GM23338 (cell line): Measurements from ENCODE around the gene CYP26C1. TPM values are rescaled to one million over a fixed set of nuclear protein-coding genes. Genes with fewer than 3 reads are reported as not detected.
A peak's percentile ranks its signal among the peaks of the same experiment; 100 is the strongest.

Experiments
- ATAC-seq: fragments of 200-7000 bp; cut with Tn5 transposase; 3 replicates; pipeline ENCODE4 v1.9.1; 2020
- DNase-seq: peaks from one replicate; pipeline ENCODE4 v3.0.0-alpha.2; 2015; ENCODE audit warnings: low spot score
- H2AFZ ChIP-seq: fragments of 200-600 bp; sonication (generic); 2 replicates; pipeline ENCODE4 v1.8.0; 2016; ENCODE audit warnings: antibody characterized with exemption, mild to moderate bottlenecking, moderate library complexity
- H3F3A ChIP-seq: fragments of 200-600 bp; sonication (generic); replicated peaks from 2 replicates; pipeline ENCODE4 v1.8.0; 2017; ENCODE audit warnings: antibody characterized with exemption, mixed run types, low read depth
- H3K27ac ChIP-seq: fragments of 200-600 bp; sonication (generic); 2 replicates; pipeline ENCODE4 v1.6.1; 2016; ENCODE audit warnings: low read depth
- H3K27me3 ChIP-seq: fragments of 200-600 bp; sonication (generic); 2 replicates; pipeline ENCODE4 v1.8.0; 2016; ENCODE audit warnings: mild to moderate bottlenecking, mixed run types, moderate library complexity; ENCODE audit not compliant: insufficient read depth
- H3K36me3 ChIP-seq: fragments of 200-600 bp; sonication (generic); 2 replicates; pipeline ENCODE4 v1.8.0; 2016; ENCODE audit warnings: mild to moderate bottlenecking; ENCODE audit not compliant: insufficient read depth
- H3K4me1 ChIP-seq: fragments of 200-600 bp; sonication (generic); 2 replicates; pipeline ENCODE4 v1.8.0; 2016; ENCODE audit warnings: mild to moderate bottlenecking, moderate library complexity; ENCODE audit not compliant: insufficient read depth
- H3K4me2 ChIP-seq: fragments of 200-600 bp; sonication (generic); 2 replicates; pipeline ENCODE4 v1.7.1; 2017; ENCODE audit warnings: mixed run types
- H3K4me3 ChIP-seq: fragments of 200-600 bp; sonication (generic); 2 replicates; pipeline ENCODE4 v1.6.1; 2016; ENCODE audit warnings: mixed run types
- H3K79me2 ChIP-seq: fragments of 200-600 bp; sonication (generic); replicated peaks from 2 replicates; pipeline ENCODE4 v1.8.0; 2017; ENCODE audit warnings: mild to moderate bottlenecking; ENCODE audit not compliant: insufficient read depth
- H3K9me2 ChIP-seq: fragments of 200-600 bp; sonication (generic); 2 replicates; pipeline ENCODE4 v1.8.0; 2017; ENCODE audit not compliant: insufficient read depth
- H4K20me1 ChIP-seq: fragments of 200-600 bp; sonication (generic); replicated peaks from 2 replicates; pipeline ENCODE4 v1.8.0; 2017; ENCODE audit warnings: mild to moderate bottlenecking; ENCODE audit not compliant: insufficient read depth
- H3K27ac Mint-ChIP-seq: 2 replicates; pipeline ENCODE4 v1.8.0; 2020; ENCODE audit warnings: inconsistent platforms, mild to moderate bottlenecking, moderate library complexity, mixed read lengths
- H3K27me3 Mint-ChIP-seq: 3 replicates; pipeline ENCODE4 v1.8.0; 2022; ENCODE audit warnings: low read depth, mild to moderate bottlenecking, moderate library complexity, mixed read lengths, inconsistent platforms; ENCODE audit not compliant: insufficient read depth, poor library complexity
- H3K36me3 Mint-ChIP-seq: 3 replicates; pipeline ENCODE4 v1.8.0; 2021; ENCODE audit warnings: low read depth, mild to moderate bottlenecking, inconsistent platforms, moderate library complexity, mixed read lengths
- H3K4me1 Mint-ChIP-seq: 3 replicates; pipeline ENCODE4 v1.8.0; 2020; ENCODE audit warnings: mild to moderate bottlenecking, inconsistent platforms, mixed read lengths
- H3K4me3 Mint-ChIP-seq: 3 replicates; pipeline ENCODE4 v1.8.0; 2021; ENCODE audit warnings: moderate library complexity, mild to moderate bottlenecking, inconsistent platforms, mixed read lengths
- H3K9me3 Mint-ChIP-seq: 3 replicates; pipeline ENCODE4 v1.8.0; 2020; ENCODE audit warnings: moderate library complexity, mild to moderate bottlenecking, inconsistent platforms, mixed read lengths
- CREB1 ChIP-seq: fragments of 250-450 bp; sonication (Bioruptor Pico); IDR thresholded peaks from 2 replicates; pipeline ENCODE4 v1.5.0; 2020; ENCODE audit warnings: low read depth, mild to moderate bottlenecking, moderate library complexity
- EZH2 ChIP-seq: fragments of 200-600 bp; sonication (generic); IDR thresholded peaks from one replicate; pipeline ENCODE4 v1.8.0; 2017; ENCODE audit warnings: antibody characterized with exemption, mild to moderate bottlenecking, low read depth; ENCODE audit not compliant: unreplicated experiment
- EZH2phosphoT487 ChIP-seq: fragments of 200-600 bp; sonication (generic); IDR thresholded peaks from one replicate; pipeline ENCODE4 v1.8.1; 2018; ENCODE audit warnings: antibody characterized with exemption; ENCODE audit not compliant: unreplicated experiment
- JUNB ChIP-seq: IDR thresholded peaks from one replicate; pipeline ENCODE4 v1.6.1; 2016; ENCODE audit warnings: antibody characterized with exemption; ENCODE audit not compliant: unreplicated experiment
- NANOG ChIP-seq: IDR thresholded peaks from 2 replicates; pipeline ENCODE4 v1.6.1; 2016; ENCODE audit warnings: antibody characterized with exemption, borderline replicate concordance
- POLR2AphosphoS5 ChIP-seq: IDR thresholded peaks from 2 replicates; pipeline ENCODE4 v1.6.1; 2016; ENCODE audit warnings: antibody characterized with exemption, low read depth
- STAT1 ChIP-seq: IDR thresholded peaks from one replicate; pipeline ENCODE4 v1.6.1; 2016; ENCODE audit warnings: antibody characterized with exemption; ENCODE audit not compliant: unreplicated experiment
- ZNF114 ChIP-seq: fragments of 250-450 bp; sonication (Bioruptor Pico); IDR thresholded peaks from 2 replicates; pipeline ENCODE4 v1.5.0; 2020; ENCODE audit warnings: mild to moderate bottlenecking, moderate library complexity
- ZNF331 ChIP-seq: fragments of 250-450 bp; sonication (Bioruptor Pico); IDR thresholded peaks from 2 replicates; pipeline ENCODE4 v1.5.0; 2020; ENCODE audit warnings: low read depth, mild to moderate bottlenecking, moderate library complexity
- polyA plus RNA-seq: library from polyadenylated mRNA; unstranded; fragments of >200 nt; fragmentation: Nextera tagmentation; extraction: Ambion mirVana; gene quantifications from 2 replicates; pipeline ENCODE4 v1.2.1, GENCODE V29; 2016
- total RNA-seq: library from RNA; depleted of rRNA; stranded (reverse); fragments of >200 nt; shearing (Covaris generic); gene quantifications from 2 replicates; pipeline ENCODE4 v1.2.3, GENCODE V29; 2014
- TF ChIP-seq, protein P1 (sequence below): IDR thresholded peaks from 2 replicates; pipeline ENCODE4 v1.6.1; 2016; ENCODE audit warnings: antibody characterized with exemption
- TF ChIP-seq, protein P2 (sequence below), 2 experiments: fragments of 200-600 bp in 1 of 2; sonication (generic) in 1 of 2; conservative IDR thresholded peaks; 2 replicates each; pipeline versions ENCODE4 v1.5.1 to v1.6.1; 2016 to 2017; ENCODE audit warnings: antibody characterized with exemption in 2 of 2, low read depth in 2 of 2, mild to moderate bottlenecking in 2 of 2, moderate library complexity in 1 of 2
- TF ChIP-seq, protein P3 (sequence below): IDR thresholded peaks from one replicate; pipeline ENCODE4 v1.6.1; 2018; ENCODE audit warnings: antibody characterized with exemption; ENCODE audit not compliant: unreplicated experiment

Gene CYP26C1
- total and polyA plus RNA-seq, 2 experiments from 2014 or later: 0.24 TPM; not detected in 1

DNA sequence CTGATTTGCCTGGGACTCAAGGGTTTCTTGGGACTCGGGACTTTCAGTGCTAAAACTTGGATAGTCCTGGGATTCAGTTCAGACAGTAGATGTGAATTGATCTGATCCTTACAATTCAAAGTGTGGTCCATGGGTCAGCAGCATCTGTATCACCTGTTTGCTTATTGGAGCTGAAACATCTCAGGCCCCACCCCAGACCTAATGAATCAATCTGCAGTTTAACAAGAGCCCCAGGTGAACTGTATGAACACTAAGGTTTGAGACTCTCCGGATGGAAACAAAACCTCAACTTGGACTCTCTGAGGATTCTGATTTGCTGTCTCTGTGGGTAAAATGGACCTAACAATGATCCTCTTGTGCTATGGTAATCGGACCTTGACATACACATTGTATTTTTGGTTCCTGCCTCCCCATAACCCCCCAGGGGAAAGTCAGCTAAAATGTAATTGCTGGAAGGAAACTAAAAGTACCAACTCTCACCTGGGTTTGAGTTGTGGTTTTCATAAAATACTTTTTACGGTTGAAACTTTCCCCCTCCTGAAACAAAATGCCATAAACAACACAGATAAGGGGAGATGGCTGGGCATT lies 24.8 kb downstream of the CYP26C1 start (continued):
- TF ChIP-seq CREB1 (CRISPR knock-in tag) (no peak), EZH2phosphoT487 (no peak), NANOG (no peak), STAT1 (no peak), ZNF114 (CRISPR knock-in tag) (no peak)
- TF ChIP-seq, protein P1, sequence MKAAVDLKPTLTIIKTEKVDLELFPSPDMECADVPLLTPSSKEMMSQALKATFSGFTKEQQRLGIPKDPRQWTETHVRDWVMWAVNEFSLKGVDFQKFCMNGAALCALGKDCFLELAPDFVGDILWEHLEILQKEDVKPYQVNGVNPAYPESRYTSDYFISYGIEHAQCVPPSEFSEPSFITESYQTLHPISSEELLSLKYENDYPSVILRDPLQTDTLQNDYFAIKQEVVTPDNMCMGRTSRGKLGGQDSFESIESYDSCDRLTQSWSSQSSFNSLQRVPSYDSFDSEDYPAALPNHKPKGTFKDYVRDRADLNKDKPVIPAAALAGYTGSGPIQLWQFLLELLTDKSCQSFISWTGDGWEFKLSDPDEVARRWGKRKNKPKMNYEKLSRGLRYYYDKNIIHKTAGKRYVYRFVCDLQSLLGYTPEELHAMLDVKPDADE: no peak

DNA sequence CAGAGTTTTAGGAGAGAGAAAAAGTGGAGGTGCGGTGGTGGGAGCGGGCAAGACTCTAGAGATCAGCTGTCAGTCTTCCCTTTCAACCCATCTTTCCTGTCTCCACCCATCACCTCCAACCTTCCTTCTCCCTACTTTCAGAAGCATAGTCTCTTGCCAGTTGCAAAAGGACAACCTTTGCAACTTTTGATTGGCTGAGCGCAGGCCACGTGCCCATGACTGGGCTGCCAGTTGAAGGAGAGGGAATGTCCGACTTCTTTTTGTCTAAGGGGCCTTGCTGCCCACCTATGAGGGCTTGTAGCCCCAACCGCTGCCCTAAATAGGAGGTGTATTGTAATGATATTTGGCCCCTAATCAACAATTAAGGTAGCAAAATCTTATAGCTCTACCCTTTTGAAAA lies 25.7 kb downstream of the CYP26C1 start:
- Histone ChIP-seq H3K4me1 (peaks cover 22% of the 10 kb centered on the region), H3K79me2 (no peaks in the 10 kb centered on the region), H4K20me1 (no peaks in the 10 kb centered on the region), H3K9me2 (peaks cover 15% of the 10 kb centered on the region; the same call in 1 of the 2 replicates), H3F3A (no peaks in the 10 kb centered on the region; the same call in 1 of the 2 replicates), H3K4me3 (no peak overlapping the region), H3K36me3 (no peaks in the 10 kb centered on the region), H3K27me3 (no peaks in the 10 kb centered on the region), H3K4me2 (peak overlapping the region; percentile 20; the same call in 1 of the 2 replicates), H3K27ac (no peak overlapping the region), H2AFZ (no peak overlapping the region)
- H3K4me3 Mint-ChIP-seq: no peak overlapping the region
- H3K27ac Mint-ChIP-seq: no peak overlapping the region
- H3K4me1 Mint-ChIP-seq: peaks cover 29% of the 10 kb centered on the region
- DNase-seq: no peak
- H3K27me3 Mint-ChIP-seq: peaks cover 16% of the 10 kb centered on the region
- H3K9me3 Mint-ChIP-seq: peaks cover 2% of the 10 kb centered on the region; the same call in 2 of the 3 replicates
- H3K36me3 Mint-ChIP-seq: peaks cover 8% of the 10 kb centered on the region; the same call in 2 of the 3 replicates
- ATAC-seq: no peak
- TF ChIP-seq, protein P2, sequence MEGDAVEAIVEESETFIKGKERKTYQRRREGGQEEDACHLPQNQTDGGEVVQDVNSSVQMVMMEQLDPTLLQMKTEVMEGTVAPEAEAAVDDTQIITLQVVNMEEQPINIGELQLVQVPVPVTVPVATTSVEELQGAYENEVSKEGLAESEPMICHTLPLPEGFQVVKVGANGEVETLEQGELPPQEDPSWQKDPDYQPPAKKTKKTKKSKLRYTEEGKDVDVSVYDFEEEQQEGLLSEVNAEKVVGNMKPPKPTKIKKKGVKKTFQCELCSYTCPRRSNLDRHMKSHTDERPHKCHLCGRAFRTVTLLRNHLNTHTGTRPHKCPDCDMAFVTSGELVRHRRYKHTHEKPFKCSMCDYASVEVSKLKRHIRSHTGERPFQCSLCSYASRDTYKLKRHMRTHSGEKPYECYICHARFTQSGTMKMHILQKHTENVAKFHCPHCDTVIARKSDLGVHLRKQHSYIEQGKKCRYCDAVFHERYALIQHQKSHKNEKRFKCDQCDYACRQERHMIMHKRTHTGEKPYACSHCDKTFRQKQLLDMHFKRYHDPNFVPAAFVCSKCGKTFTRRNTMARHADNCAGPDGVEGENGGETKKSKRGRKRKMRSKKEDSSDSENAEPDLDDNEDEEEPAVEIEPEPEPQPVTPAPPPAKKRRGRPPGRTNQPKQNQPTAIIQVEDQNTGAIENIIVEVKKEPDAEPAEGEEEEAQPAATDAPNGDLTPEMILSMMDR (conservative IDR thresholded peaks at IDR 0.05; ENCODE audit: low read depth in 2 of 2): no peak
- TF ChIP-seq NANOG: no peak
- no peak for TF ChIP-seq ZNF331 (CRISPR knock-in tag)
- TF ChIP-seq STAT1: no peak
- TF ChIP-seq, protein P1: no peak
- no peak for TF ChIP-seq ZNF114 (CRISPR knock-in tag)
- TF ChIP-seq EZH2phosphoT487: no peak
- TF ChIP-seq EZH2: no peak
- TF ChIP-seq, protein P3, sequence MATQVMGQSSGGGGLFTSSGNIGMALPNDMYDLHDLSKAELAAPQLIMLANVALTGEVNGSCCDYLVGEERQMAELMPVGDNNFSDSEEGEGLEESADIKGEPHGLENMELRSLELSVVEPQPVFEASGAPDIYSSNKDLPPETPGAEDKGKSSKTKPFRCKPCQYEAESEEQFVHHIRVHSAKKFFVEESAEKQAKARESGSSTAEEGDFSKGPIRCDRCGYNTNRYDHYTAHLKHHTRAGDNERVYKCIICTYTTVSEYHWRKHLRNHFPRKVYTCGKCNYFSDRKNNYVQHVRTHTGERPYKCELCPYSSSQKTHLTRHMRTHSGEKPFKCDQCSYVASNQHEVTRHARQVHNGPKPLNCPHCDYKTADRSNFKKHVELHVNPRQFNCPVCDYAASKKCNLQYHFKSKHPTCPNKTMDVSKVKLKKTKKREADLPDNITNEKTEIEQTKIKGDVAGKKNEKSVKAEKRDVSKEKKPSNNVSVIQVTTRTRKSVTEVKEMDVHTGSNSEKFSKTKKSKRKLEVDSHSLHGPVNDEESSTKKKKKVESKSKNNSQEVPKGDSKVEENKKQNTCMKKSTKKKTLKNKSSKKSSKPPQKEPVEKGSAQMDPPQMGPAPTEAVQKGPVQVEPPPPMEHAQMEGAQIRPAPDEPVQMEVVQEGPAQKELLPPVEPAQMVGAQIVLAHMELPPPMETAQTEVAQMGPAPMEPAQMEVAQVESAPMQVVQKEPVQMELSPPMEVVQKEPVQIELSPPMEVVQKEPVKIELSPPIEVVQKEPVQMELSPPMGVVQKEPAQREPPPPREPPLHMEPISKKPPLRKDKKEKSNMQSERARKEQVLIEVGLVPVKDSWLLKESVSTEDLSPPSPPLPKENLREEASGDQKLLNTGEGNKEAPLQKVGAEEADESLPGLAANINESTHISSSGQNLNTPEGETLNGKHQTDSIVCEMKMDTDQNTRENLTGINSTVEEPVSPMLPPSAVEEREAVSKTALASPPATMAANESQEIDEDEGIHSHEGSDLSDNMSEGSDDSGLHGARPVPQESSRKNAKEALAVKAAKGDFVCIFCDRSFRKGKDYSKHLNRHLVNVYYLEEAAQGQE: no peak
- TF ChIP-seq POLR2AphosphoS5: no peak
- TF ChIP-seq CREB1 (CRISPR knock-in tag): no peak
- no peak for TF ChIP-seq JUNB
